Measurements from ENCODE around the gene HUS1.
A peak's percentile ranks its signal among the peaks of the same experiment; 100 is the strongest.
"Not testable (repeated sequence)": the region's sequence is repeated elsewhere in the genome, so short reads cannot be mapped to it uniquely, and the experiment has no call there.

HUS1 gene

GRCh38 chr7:47916514-47916913, 62.9 kb downstream of the HUS1 start:
- Histone ChIP-seq H2BK12ac (ENCODE audit: low read length in 2 of 2) (peak overlapping the region; percentile 54 to 72), H2AFZ (ENCODE audit: low read depth, low read length) (peak overlapping the region; percentile 4), H3K18ac (ENCODE audit: low read depth in 1 of 2, low read length in 2 of 2) (peak overlapping the region in 1 of 2 experiments; percentile 62), H2BK15ac (ENCODE audit: low read depth, poor library complexity, severe bottlenecking) (peak overlapping the region; percentile 48)
- H3K27ac ChIP-seq (ENCODE audit: low read length, poor library complexity, severe bottlenecking); H3K27me3 ChIP-seq (ENCODE audit: control insufficient read depth in 1 of 2, insufficient read depth in 1 of 2, low read length in 2 of 2); H2BK5ac ChIP-seq (ENCODE audit: low read depth, low read length, poor library complexity, severe bottlenecking); H2BK120ac ChIP-seq (ENCODE audit: low read depth, low read length); H3K4me1 ChIP-seq (ENCODE audit: control insufficient read depth, insufficient read depth, low read depth, low read length); H4K91ac ChIP-seq (ENCODE audit: low read length); H3K23ac ChIP-seq (ENCODE audit: low read length in 2 of 2); H3K4me3 ChIP-seq (ENCODE audit: insufficient read depth in 1 of 2, low read depth in 1 of 2, low read length in 2 of 2); H3K9me3 ChIP-seq (ENCODE audit: control insufficient read depth, low read length); H3K9ac ChIP-seq (ENCODE audit: low read length); H3K4me2 ChIP-seq (ENCODE audit: low read length, poor library complexity, severe bottlenecking); H3K36me3 ChIP-seq (ENCODE audit: control insufficient read depth in 1 of 2, insufficient read depth in 2 of 2, low read depth in 1 of 2, low read length in 2 of 2); H3K79me1 ChIP-seq (replicated peaks; ENCODE audit: low read length, poor library complexity, severe bottlenecking); H4K8ac ChIP-seq (ENCODE audit: low read length); H2AK5ac ChIP-seq (ENCODE audit: low read length, severe bottlenecking); H3K4ac ChIP-seq (ENCODE audit: low read depth in 1 of 2, low read length in 2 of 2); H3K14ac ChIP-seq (ENCODE audit: low read length in 2 of 2): not testable (repeated sequence)
- WGBS = 26% methylated on average over 1 of the region's 1 CpG
- peak; percentile 30 for DNase-seq

DNA sequence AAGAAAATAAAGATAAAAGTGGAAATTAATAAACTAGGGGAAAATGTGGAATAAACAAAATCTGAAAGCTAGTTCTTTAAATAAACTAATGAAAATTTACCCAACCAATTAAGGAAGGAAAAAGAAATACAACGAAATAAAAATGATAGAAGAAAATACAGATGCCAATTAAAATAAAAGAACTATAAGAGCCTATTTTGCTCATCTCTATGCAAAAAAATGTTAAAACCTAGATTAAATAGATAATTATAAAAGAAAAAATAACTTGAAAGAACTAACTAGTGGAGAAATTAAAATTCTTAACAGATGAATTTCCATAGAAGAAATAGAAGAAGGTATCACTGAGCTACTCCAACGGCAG, 63.8 kb downstream of the HUS1 start:
- Histone ChIP-seq H3K23ac (ENCODE audit: low read length in 2 of 2) (no peak overlapping the region), H3K18ac (ENCODE audit: low read depth in 1 of 2, low read length in 2 of 2) (no peak overlapping the region), H2BK5ac (ENCODE audit: low read depth, low read length, poor library complexity, severe bottlenecking) (no peak overlapping the region), H2AK5ac (ENCODE audit: low read length, severe bottlenecking) (no peak overlapping the region), H3K9me3 (ENCODE audit: control insufficient read depth, low read length) (peaks cover 6% of the 10 kb centered on the region), H3K27me3 (ENCODE audit: control insufficient read depth in 1 of 2, insufficient read depth in 1 of 2, low read length in 2 of 2) (no peaks in the 10 kb centered on the region), H3K4me3 (ENCODE audit: insufficient read depth in 1 of 2, low read depth in 1 of 2, low read length in 2 of 2) (no peak overlapping the region), H3K36me3 (ENCODE audit: control insufficient read depth in 1 of 2, insufficient read depth in 2 of 2, low read depth in 1 of 2, low read length in 2 of 2) (no peaks in the 10 kb centered on the region), H2BK120ac (ENCODE audit: low read depth, low read length) (no peak overlapping the region), H3K4me2 (ENCODE audit: low read length, poor library complexity, severe bottlenecking) (no peak overlapping the region), H2BK12ac (ENCODE audit: low read length in 2 of 2) (no peak overlapping the region), H3K79me1 (replicated peaks; ENCODE audit: low read length, poor library complexity, severe bottlenecking) (no peaks in the 10 kb centered on the region), H3K27ac (ENCODE audit: low read length, poor library complexity, severe bottlenecking) (no peak overlapping the region), H4K91ac (ENCODE audit: low read length) (no peak overlapping the region), H2AFZ (ENCODE audit: low read depth, low read length) (no peak overlapping the region), H4K8ac (ENCODE audit: low read length) (no peak overlapping the region), H3K4me1 (ENCODE audit: control insufficient read depth, insufficient read depth, low read depth, low read length) (no peaks in the 10 kb centered on the region), H3K4ac (ENCODE audit: low read depth in 1 of 2, low read length in 2 of 2) (no peak overlapping the region), H2BK15ac (ENCODE audit: low read depth, poor library complexity, severe bottlenecking) (no peak overlapping the region), H3K9ac (ENCODE audit: low read length) (no peak overlapping the region), H3K14ac (ENCODE audit: low read length in 2 of 2) (no peak overlapping the region)
- 100% methylated on average over 1 of the region's 2 CpGs for WGBS
- DNase-seq = no peak

DNA sequence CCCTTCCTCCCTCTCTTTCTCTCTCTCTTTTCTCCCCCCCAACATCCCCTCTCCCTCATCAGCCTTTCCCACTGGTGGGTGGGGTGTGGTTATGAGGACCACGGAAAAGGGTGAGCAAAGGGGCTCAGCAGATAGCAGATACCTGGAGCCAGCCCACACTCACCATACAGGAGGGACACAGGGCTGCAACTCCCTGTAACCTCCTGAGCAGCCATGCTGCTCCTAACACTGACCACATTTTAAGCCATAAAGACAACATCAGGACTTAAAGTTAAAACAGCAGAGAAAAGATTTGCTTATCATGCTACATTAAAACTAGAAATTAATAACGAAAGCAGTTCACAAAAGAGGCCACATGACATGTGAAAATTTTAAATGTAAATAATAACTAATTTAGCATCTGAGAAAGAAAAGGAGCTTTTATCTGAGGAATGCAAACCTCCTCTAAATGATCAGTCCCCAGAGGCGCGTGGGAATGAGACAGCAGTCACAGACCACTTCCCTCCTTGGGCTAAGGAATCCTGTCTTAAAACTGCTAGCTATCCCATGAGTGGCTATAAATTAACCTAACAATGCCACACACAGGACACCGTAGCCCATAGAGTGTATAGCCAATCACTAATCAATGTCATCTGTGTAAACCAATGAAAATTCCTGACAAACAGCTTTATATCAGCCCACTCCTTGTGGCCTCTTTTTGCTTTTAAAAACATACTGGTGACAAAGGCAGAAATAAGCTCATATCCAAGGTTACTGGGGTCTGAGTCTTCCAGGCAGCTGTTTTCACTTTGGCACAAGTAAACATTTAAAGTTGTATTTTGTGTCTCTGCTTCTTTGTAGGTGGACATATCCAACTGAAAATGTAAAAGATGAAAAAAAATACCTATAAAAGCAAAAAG, 64.4 kb downstream of the HUS1 start:
- Histone ChIP-seq H3K4me3 (ENCODE audit: insufficient read depth in 1 of 2, low read depth in 1 of 2, low read length in 2 of 2) (no peak overlapping the region), H2AFZ (ENCODE audit: low read depth, low read length) (peak overlapping the region; percentile 37), H4K8ac (ENCODE audit: low read length) (no peak overlapping the region), H3K14ac (ENCODE audit: low read length in 2 of 2) (peak overlapping the region in 1 of 2 experiments; percentile 0), H3K27me3 (ENCODE audit: control insufficient read depth in 1 of 2, insufficient read depth in 1 of 2, low read length in 2 of 2) (no peaks in the 10 kb centered on the region), H3K4me2 (ENCODE audit: low read length, poor library complexity, severe bottlenecking) (no peak overlapping the region), H3K27ac (ENCODE audit: low read length, poor library complexity, severe bottlenecking) (no peak overlapping the region), H2BK120ac (ENCODE audit: low read depth, low read length) (peak overlapping the region; percentile 19), H3K4ac (ENCODE audit: low read depth in 1 of 2, low read length in 2 of 2) (peak overlapping the region in 1 of 2 experiments; percentile 78), H3K9me3 (ENCODE audit: control insufficient read depth, low read length) (peaks cover 6% of the 10 kb centered on the region), H3K79me1 (replicated peaks; ENCODE audit: low read length, poor library complexity, severe bottlenecking) (no peaks in the 10 kb centered on the region), H2BK15ac (ENCODE audit: low read depth, poor library complexity, severe bottlenecking) (no peak overlapping the region), H2BK5ac (ENCODE audit: low read depth, low read length, poor library complexity, severe bottlenecking) (no peak overlapping the region), H3K9ac (ENCODE audit: low read length) (no peak overlapping the region), H2BK12ac (ENCODE audit: low read length in 2 of 2) (peak overlapping the region in 1 of 2 experiments; percentile 46), H3K36me3 (ENCODE audit: control insufficient read depth in 1 of 2, insufficient read depth in 2 of 2, low read depth in 1 of 2, low read length in 2 of 2) (no peaks in the 10 kb centered on the region), H4K91ac (ENCODE audit: low read length) (no peak overlapping the region), H3K18ac (ENCODE audit: low read depth in 1 of 2, low read length in 2 of 2) (peak overlapping the region; percentile 10 to 81), H2AK5ac (ENCODE audit: low read length, severe bottlenecking) (no peak overlapping the region), H3K4me1 (ENCODE audit: control insufficient read depth, insufficient read depth, low read depth, low read length) (no peaks in the 10 kb centered on the region), H3K23ac (ENCODE audit: low read length in 2 of 2) (no peak overlapping the region)
- DNase-seq = peak; percentile 69
- WGBS = 24% methylated on average over 4 of the region's 5 CpGs

All from mesenchymal stem cell (in vitro differentiated cells and primary cell).